A549 (cell line): ENCODE data around the gene SRGAP3. TPM values are rescaled to one million over a fixed set of nuclear protein-coding genes. Genes with fewer than 3 reads are reported as not detected.

ENCODE experiments used
- ATAC-seq, 2 experiments: fragments of 200-7000 bp in 1 of 2; fragments of >200 bp in 1 of 2; cut with Nextera tagmentation in 1 of 2; cut with Tn5 transposase in 1 of 2; 3 replicates each; pipeline versions ENCODE4 v1.8.0 to v1.9.1; 2018 to 2020; ENCODE audit warnings: mild to moderate bottlenecking in 1 of 2, moderate library complexity in 1 of 2
- CTCF ChIA-PET: fragments of 300-600 bp; sonication (Branson Sonifier 250); formaldehyde crosslinking; extraction: SDS; loops from one replicate; lab custom pipeline; 2021; ENCODE audit warnings: antibody characterized with exemption, inconsistent platforms; lab: Yijun Ruan, JAX
- POLR2A ChIA-PET: fragments of 350-600 bp; formaldehyde crosslinking; extraction: SDS; loops from one replicate; lab custom pipeline; 2021; ENCODE audit warnings: antibody characterized with exemption, inconsistent platforms; lab: Yijun Ruan, JAX
- DNase-seq, 2 experiments: peaks; one replicate each; pipeline versions ENCODE4 v3.0.0 to v3.0.0-alpha.2; 2011 to 2016; ENCODE audit warnings: low read depth in 1 of 2, low spot score in 1 of 2
- FAIRE-seq: peaks from 2 replicates; lab custom pipeline; 2011; peaks lifted over from hg19 to GRCh38; lab: Jason Lieb, UNC
- H3K27ac ChIP-seq, 2 experiments: fragments of >200 bp; sonication (Bioruptor Twin); formaldehyde crosslinking; 3 replicates each; pipeline ENCODE4 v1.5.1; 2016 to 2017
- H3K4me1 ChIP-seq: fragments of >200 bp; sonication (Bioruptor Twin); formaldehyde crosslinking; 3 replicates; pipeline ENCODE4 v1.6.1; 2016
- H3K4me2 ChIP-seq: fragments of >200 bp; sonication (Bioruptor Twin); formaldehyde crosslinking; 3 replicates; pipeline ENCODE4 v1.6.1; 2016
- H3K4me3 ChIP-seq: fragments of >200 bp; sonication (Bioruptor Twin); formaldehyde crosslinking; 3 replicates; pipeline ENCODE4 v1.5.1; 2016
- H3K9me3 ChIP-seq: fragments of >200 bp; sonication (Bioruptor Twin); formaldehyde crosslinking; 3 replicates; pipeline ENCODE4 v1.6.1; 2016
- CBX8 ChIP-seq: fragments of 200-600 bp; sonication (generic); IDR thresholded peaks from 2 replicates; pipeline ENCODE4 v1.6.1; 2016
- CEBPB ChIP-seq, 2 experiments: fragments of >200 bp in 1 of 2; sonication (Bioruptor Twin) in 1 of 2; formaldehyde crosslinking in 1 of 2; IDR thresholded peaks; 2 replicates each; pipeline ENCODE4 v1.6.1; 2012 to 2016
- CHD2 ChIP-seq: fragments of 150-350 bp; IDR thresholded peaks from 2 replicates; pipeline ENCODE4 v1.6.1; 2014; ENCODE audit warnings: low read length; ENCODE audit not compliant: partially characterized antibody
- ELK1 ChIP-seq: fragments of 150-350 bp; IDR thresholded peaks from 2 replicates; pipeline ENCODE4 v1.6.1; 2014; ENCODE audit warnings: low read depth, mild to moderate bottlenecking, low read length
- EP300 ChIP-seq, 2 experiments: fragments of >200 bp; sonication (Bioruptor Twin); formaldehyde crosslinking; IDR thresholded peaks; 2 replicates in 1 of 2; 3 replicates in 1 of 2; pipeline ENCODE4 v1.6.1; 2016 to 2017
- FOSL2 ChIP-seq, 2 experiments: fragments of 450-650 bp in 1 of 2; fragments of >200 bp in 1 of 2; sonication (Bioruptor Twin) in 1 of 2; formaldehyde crosslinking; IDR thresholded peaks; 2 replicates each; pipeline versions ENCODE4 v1.5.0 to v1.6.1; 2016 to 2020; ENCODE audit warnings: mild to moderate bottlenecking in 1 of 2, moderate library complexity in 1 of 2
- HDAC2 ChIP-seq: fragments of 200-600 bp; sonication (generic); IDR thresholded peaks from 2 replicates; pipeline ENCODE4 v1.6.1; 2016
- HOXA7 ChIP-seq: fragments of 250-450 bp; sonication (Bioruptor Pico); IDR thresholded peaks from 2 replicates; pipeline ENCODE4 v1.5.0; 2020; ENCODE audit warnings: mild to moderate bottlenecking, moderate library complexity
- JUN ChIP-seq, 2 experiments: fragments of >200 bp; sonication (Bioruptor Twin); formaldehyde crosslinking; IDR thresholded peaks; 2 replicates in 1 of 2; 3 replicates in 1 of 2; pipeline ENCODE4 v1.6.1; 2016 to 2017
- NR3C1 ChIP-seq: fragments of >200 bp; sonication (Bioruptor Twin); formaldehyde crosslinking; IDR thresholded peaks from 3 replicates; pipeline ENCODE4 v1.6.1; 2017
- PHF8 ChIP-seq: fragments of 200-600 bp; sonication (generic); IDR thresholded peaks from 2 replicates; pipeline ENCODE4 v1.6.1; 2016; ENCODE audit warnings: low read depth, mild to moderate bottlenecking, antibody characterized with exemption, moderate library complexity, borderline replicate concordance
- TFCP2L1 ChIP-seq: fragments of 250-450 bp; sonication (Bioruptor Pico); IDR thresholded peaks from 2 replicates; pipeline ENCODE4 v1.5.0; 2021; ENCODE audit warnings: mild to moderate bottlenecking
- USF2 ChIP-seq: fragments of 450-650 bp; IDR thresholded peaks from 2 replicates; pipeline ENCODE4 v1.6.1; 2014; ENCODE audit warnings: antibody characterized with exemption
- ZC3H11A ChIP-seq: fragments of 450-650 bp; IDR thresholded peaks from 2 replicates; pipeline ENCODE4 v1.6.1; 2014; ENCODE audit warnings: antibody characterized with exemption, mild to moderate bottlenecking
- ZFP36 ChIP-seq: fragments of 450-650 bp; IDR thresholded peaks from 2 replicates; pipeline ENCODE4 v1.6.1; 2014; ENCODE audit warnings: borderline replicate concordance; ENCODE audit not compliant: partially characterized antibody
- WGBS: methylation state at CpG from one replicate; pipeline ENCODE4 v1.1.6; 2017; ENCODE audit errors: missing lambda C conversion rate; 5-methylcytosine and 5-hydroxymethylcytosine counted together
- polyA plus RNA-seq, 4 experiments: library from polyadenylated mRNA; depleted of rRNA in 3 of 4; stranded (reverse); fragments of >200 nt; fragmentation: RNase III in 1 of 4; extraction: RNeasy Plus Mini Kit Qiagen cat#74134 plus additional on column Dnase treatment in 1 of 4; gene quantifications; 2 replicates in 3 of 4; 3 replicates in 1 of 4; pipeline ENCODE4 v1.2.3, GENCODE V29; 2011 to 2017
- TF ChIP-seq, protein P1 (sequence below): fragments of >200 bp; sonication (Bioruptor Twin); formaldehyde crosslinking; IDR thresholded peaks from 3 replicates; pipeline ENCODE4 v1.5.1; 2016
- TF ChIP-seq, protein P2 (sequence below): IDR thresholded peaks from 2 replicates; pipeline ENCODE4 v1.6.1; 2012

SRGAP3 gene
- polyA plus RNA-seq, 2 of the 4 experiments (the other 2 are of a cell fraction), result 1.6 to 2.5 TPM

DNA sequence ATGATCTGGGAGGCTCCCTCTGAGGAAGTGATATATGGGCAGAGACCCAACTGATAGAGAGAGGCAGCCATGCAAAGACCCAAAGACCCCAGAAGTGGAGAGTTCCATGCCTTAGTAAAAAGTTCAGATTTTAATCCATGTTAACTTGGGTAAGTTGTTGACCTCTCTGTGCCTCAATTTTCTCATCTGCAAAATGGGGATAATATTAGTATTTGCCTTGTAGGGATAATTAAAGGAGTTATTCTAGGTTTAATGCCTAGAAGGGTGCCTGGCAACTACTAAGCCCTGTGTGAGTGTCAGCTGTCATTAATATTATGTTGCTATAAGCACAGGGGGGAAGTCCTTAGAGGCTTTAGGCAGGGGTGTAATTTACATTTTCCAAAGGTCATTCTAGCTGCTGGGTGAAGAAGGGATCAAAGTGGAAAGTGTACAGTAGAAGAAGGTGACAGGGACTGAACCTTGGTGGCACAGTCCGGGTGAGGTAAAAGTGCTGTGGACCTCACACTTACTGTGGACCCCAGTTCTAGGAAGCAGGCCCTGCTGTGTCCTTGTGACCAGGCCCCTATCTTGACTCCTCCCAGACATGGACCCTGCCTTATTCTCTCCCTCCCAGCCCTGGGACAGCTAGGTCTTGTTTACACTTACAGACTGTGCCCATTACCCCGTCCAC lies 283.2 kb downstream of the SRGAP3 start:
- H3K4me3 ChIP-seq, result no peak overlapping the region
- WGBS, result 82% methylated on average over 2 of the region's 2 CpGs
- H3K9me3 ChIP-seq, result no peaks in the 10 kb centered on the region
- H3K4me2 ChIP-seq, result no peak overlapping the region
- POLR2A ChIA-PET, result no interaction called here
- H3K27ac ChIP-seq, result no peak overlapping the region
- CTCF ChIA-PET, result interaction anchor here (0.9 to 13.2 kb wide), 8 partner anchors 9 to 336 kb away, joined by 3 to 77 read pairs (median 6); partner anchors contain the start of gene OXTR
- TF ChIP-seq PHF8 (no peak), EP300 (IDR thresholded peaks at IDR 0.05) (no peak), USF2 (no peak), ZFP36 (no peak), CHD2 (no peak), NR3C1 (no peak), HOXA7 (no peak), CBX8 (no peak), ZC3H11A (no peak), ELK1 (no peak), CEBPB (IDR thresholded peaks at IDR 0.05) (no peak), JUN (IDR thresholded peaks at IDR 0.05) (no peak), TFCP2L1 (CRISPR knock-in tag) (no peak), HDAC2 (no peak)
- TF ChIP-seq, protein P1, sequence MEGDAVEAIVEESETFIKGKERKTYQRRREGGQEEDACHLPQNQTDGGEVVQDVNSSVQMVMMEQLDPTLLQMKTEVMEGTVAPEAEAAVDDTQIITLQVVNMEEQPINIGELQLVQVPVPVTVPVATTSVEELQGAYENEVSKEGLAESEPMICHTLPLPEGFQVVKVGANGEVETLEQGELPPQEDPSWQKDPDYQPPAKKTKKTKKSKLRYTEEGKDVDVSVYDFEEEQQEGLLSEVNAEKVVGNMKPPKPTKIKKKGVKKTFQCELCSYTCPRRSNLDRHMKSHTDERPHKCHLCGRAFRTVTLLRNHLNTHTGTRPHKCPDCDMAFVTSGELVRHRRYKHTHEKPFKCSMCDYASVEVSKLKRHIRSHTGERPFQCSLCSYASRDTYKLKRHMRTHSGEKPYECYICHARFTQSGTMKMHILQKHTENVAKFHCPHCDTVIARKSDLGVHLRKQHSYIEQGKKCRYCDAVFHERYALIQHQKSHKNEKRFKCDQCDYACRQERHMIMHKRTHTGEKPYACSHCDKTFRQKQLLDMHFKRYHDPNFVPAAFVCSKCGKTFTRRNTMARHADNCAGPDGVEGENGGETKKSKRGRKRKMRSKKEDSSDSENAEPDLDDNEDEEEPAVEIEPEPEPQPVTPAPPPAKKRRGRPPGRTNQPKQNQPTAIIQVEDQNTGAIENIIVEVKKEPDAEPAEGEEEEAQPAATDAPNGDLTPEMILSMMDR, result no peak
- TF ChIP-seq, protein P2, sequence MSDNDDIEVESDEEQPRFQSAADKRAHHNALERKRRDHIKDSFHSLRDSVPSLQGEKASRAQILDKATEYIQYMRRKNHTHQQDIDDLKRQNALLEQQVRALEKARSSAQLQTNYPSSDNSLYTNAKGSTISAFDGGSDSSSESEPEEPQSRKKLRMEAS, result no peak
- DNase-seq, result no peak
- FAIRE-seq, result no peak
- peaks cover 30% of the 10 kb centered on the region for H3K4me1 ChIP-seq
- no peak for ATAC-seq

- H3K27ac ChIP-seq, result peak overlapping the region; percentile 2 to 86; a peak in 5 of 6 replicates
- no peak overlapping the region for H3K4me3 ChIP-seq
- TF ChIP-seq FOSL2 (IDR thresholded peaks at IDR 0.05) (no peak), FOSL2 (CRISPR knock-in tag; IDR thresholded peaks at IDR 0.05) (peak; percentile 30; the same call in 1 of the 2 replicates), ZC3H11A (no peak)
- ChIA-PET CTCF (interaction anchor here (1.8 to 13.2 kb wide), 2 partner anchors 195 to 338 kb away, joined by 6 to 77 read pairs; partner anchors contain the start of gene OXTR), POLR2A (interaction anchor here (0.5 to 1.4 kb wide), 3 partner anchors 398 to 925 kb away, joined by 3 to 4 read pairs (median 3); partner anchors contain the start of genes SETD5 and THUMPD3)
- no peaks in the 10 kb centered on the region for H3K9me3 ChIP-seq
- H3K4me2 ChIP-seq, result peak overlapping the region; percentile 82
- WGBS, result 60% methylated on average over 11 of the region's 11 CpGs
- no peak for FAIRE-seq
- peak; percentile 10 to 50; a peak in 3 of 6 replicates for ATAC-seq
- DNase-seq, result peak; percentile 47 to 75
- H3K4me1 ChIP-seq, result peaks cover 30% of the 10 kb centered on the region
Measured at GRCh38 chr3:8964436-8965370, 284.7 kb downstream of the SRGAP3 start.
